Fibroblast of mammary gland (primary cell): ENCODE results near the gene TSSC4.
A peak's percentile ranks its signal among the peaks of the same experiment; 100 is the strongest.

Source experiments
- DNase-seq: peaks from one replicate; pipeline ENCODE4 v3.0.0-alpha.2; 2010; ENCODE audit warnings: low read depth
- H3K4me3 ChIP-seq: 2 replicates; pipeline ENCODE4 v1.5.1; 2011; ENCODE audit warnings: low read depth, mild to moderate bottlenecking, low read length, moderate library complexity; ENCODE audit not compliant: control insufficient read depth
- TF ChIP-seq, protein P1 (sequence below): conservative IDR thresholded peaks from 2 replicates; pipeline ENCODE4 v1.5.1; 2011; ENCODE audit warnings: low read depth, low read length, inconsistent platforms; ENCODE audit not compliant: control insufficient read depth, insufficient read depth

Gene TSSC4

DNA sequence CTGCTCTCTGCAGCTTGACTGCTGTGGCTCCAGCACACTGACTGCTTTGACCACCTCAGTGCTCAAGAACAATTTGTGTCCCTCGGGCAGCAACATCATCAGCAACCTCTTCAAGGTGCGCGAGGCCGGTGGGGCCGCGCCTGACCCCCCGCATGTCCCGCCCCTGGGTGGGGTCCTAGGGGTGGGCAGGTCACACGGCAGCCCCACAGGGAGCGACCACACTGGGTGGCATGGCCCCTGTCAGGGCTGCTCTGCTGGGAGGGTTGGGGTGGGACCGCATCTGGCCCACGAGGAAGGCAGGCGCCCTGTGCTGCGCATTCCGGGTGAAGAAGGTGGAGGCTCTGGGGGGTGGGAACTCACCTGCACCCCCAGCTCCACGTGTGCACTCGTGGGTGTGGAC lies 4.7 kb upstream of the TSSC4 start:
- no peak for DNase-seq
- H3K4me3 ChIP-seq: no peak overlapping the region
- TF ChIP-seq, protein P1, sequence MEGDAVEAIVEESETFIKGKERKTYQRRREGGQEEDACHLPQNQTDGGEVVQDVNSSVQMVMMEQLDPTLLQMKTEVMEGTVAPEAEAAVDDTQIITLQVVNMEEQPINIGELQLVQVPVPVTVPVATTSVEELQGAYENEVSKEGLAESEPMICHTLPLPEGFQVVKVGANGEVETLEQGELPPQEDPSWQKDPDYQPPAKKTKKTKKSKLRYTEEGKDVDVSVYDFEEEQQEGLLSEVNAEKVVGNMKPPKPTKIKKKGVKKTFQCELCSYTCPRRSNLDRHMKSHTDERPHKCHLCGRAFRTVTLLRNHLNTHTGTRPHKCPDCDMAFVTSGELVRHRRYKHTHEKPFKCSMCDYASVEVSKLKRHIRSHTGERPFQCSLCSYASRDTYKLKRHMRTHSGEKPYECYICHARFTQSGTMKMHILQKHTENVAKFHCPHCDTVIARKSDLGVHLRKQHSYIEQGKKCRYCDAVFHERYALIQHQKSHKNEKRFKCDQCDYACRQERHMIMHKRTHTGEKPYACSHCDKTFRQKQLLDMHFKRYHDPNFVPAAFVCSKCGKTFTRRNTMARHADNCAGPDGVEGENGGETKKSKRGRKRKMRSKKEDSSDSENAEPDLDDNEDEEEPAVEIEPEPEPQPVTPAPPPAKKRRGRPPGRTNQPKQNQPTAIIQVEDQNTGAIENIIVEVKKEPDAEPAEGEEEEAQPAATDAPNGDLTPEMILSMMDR: no peak

DNA sequence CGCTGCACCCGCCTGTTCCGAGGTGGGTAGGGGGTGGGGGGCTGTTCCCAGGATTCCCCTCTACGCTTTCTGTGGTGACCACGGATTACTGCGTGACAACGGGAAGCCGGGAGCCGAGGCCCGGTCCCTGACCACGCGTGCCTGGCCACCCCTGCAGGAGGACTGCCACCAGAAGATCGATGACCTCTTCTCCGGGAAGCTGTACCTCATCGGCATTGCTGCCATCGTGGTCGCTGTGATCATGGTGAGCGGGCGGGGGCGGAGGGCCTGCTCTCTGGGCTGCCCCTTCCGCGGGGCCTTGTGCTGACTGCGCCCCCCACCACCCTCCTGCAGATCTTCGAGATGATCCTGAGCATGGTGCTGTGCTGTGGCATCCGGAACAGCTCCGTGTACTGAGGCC lies 4.1 kb upstream of the TSSC4 start:
- TF ChIP-seq, protein P1: no peak
- DNase-seq: no peak
- H3K4me3 ChIP-seq: no peak overlapping the region

DNA sequence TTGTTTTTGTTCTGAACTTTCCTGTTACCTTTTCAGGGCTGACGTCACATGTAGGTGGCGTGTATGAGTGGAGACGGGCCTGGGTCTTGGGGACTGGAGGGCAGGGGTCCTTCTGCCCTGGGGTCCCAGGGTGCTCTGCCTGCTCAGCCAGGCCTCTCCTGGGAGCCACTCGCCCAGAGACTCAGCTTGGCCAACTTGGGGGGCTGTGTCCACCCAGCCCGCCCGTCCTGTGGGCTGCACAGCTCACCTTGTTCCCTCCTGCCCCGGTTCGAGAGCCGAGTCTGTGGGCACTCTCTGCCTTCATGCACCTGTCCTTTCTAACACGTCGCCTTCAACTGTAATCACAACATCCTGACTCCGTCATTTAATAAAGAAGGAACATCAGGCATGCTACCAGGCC lies 3.5 kb upstream of the TSSC4 start:
- no peak overlapping the region for H3K4me3 ChIP-seq
- TF ChIP-seq, protein P1: no peak
- DNase-seq: no peak

DNA sequence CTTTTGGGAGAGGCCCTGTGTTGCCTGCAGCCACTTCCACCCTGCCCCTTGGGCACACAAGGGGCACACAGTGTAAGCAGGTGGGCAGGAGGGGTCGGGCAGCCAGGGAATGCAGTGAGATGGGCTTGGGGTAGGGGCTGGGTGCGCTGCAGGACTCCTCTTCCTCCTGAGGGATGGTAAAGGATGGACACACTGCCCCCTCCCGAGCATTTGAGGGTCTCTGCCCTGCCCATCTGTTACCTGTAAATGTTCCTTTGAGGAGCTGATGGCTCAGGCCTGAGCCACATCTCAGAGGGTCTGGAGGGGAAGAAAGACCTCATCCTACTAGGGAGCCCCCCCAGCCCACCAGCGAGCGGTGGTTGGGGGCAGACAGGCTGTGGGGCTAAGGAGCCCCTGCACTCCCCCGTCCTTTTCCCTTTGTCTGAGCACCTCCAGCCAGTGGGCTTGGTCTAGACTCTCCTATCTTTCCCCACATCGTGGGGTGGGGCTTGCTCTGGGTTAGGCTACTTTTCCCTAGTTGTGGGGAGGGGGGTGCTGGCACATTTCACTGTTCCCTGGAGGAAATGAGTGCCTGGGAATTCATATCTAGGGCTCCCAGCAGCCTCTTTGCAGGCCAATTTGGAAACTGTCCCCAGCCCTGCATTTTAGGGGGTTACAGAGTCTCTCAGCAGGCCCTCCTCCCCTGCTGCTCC lies 1.7 kb upstream of the TSSC4 start:
- no peak for DNase-seq
- TF ChIP-seq, protein P1: peak; percentile 11
- H3K4me3 ChIP-seq: no peak overlapping the region

DNA sequence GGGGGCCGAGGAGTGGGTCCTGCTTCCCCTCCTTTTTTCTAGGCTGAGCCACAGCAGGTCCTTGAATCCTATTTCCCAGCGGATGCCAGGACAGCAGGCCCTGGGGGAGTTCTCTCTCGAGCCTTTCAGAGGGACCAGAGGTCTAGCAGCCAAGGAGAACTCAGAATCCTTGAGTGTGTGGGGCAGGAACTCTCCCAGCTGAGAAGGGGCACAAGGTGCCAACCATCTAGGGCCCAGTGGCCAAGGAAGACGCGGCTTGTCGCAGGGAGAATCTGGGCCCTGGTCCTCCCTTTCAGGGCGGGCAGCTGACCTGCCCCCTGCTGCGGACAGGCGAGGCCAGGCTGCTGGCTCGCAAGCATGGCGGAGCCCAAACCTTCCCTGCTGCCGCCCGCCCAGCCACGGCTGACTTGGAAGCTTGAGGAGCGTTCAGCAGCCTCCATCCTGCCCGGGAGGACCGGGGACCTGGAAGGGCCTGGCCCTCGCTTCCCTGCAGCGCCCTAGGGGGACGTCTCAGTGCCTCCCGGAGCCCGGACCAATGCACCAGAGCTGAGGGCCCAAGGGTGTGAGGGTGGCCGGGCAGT lies 972 bp upstream of the TSSC4 start:
- peak; percentile 36 for DNase-seq
- peak overlapping the region; percentile 58 for H3K4me3 ChIP-seq
- TF ChIP-seq, protein P1: no peak

DNA sequence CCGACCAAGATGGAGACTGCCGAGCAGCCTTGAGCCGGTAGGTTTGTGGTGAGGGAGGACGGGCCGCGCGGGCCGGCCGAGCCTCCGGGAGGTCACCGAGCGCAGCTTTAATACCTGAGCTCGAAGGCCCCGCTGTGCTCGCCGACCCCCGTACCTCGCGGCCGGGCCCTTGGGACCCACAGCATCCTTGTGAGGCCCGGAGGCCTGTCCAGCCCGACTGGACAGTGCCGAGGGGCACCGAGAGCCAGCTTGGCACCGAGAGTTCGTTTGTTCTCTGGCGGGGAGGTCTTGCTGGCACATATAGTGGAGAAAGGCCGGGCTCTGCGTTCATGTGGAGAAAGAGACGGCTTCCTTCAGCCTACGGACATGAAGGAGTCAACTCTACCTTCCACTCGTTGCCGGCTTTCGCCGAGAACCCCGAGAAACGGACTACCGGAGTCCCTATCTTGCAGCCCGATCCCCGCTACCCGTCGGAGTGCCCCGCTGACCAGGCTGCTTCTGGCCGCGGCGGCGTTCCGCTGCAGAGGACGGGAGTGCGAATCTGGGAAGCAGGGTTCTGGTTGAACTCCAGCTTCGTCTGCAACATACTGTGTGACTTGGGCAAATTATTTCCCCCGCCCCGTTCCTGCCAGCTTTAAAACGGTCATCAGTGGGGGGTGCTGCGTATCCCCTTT lies 349 bp downstream of the TSSC4 start:
- peak overlapping the region; percentile 99 for H3K4me3 ChIP-seq
- TF ChIP-seq, protein P1: no peak
- no peak for DNase-seq
